Measurements from ENCODE around the gene FARS2.

DNA sequence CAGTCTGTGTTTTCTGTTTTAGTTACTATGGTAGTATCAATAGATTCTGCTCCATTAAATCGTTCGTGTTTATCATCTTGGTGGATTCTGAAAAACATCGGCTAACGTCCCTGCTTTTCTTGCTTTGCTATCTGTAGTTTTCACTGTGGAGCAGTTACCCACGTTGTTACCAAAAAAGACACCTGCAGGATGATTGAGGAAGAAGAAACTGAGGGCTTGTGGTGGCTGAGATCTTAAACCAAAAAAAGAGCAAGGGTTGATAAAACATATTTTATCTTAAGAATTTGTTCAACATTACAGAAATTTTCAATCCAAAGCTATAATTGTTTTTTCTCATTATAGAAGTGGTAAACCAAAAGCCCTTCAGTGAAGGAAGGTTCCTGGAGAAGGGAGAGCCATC lies 166.3 kb downstream of the FARS2 start:
- TF ChIP-seq, protein P1, sequence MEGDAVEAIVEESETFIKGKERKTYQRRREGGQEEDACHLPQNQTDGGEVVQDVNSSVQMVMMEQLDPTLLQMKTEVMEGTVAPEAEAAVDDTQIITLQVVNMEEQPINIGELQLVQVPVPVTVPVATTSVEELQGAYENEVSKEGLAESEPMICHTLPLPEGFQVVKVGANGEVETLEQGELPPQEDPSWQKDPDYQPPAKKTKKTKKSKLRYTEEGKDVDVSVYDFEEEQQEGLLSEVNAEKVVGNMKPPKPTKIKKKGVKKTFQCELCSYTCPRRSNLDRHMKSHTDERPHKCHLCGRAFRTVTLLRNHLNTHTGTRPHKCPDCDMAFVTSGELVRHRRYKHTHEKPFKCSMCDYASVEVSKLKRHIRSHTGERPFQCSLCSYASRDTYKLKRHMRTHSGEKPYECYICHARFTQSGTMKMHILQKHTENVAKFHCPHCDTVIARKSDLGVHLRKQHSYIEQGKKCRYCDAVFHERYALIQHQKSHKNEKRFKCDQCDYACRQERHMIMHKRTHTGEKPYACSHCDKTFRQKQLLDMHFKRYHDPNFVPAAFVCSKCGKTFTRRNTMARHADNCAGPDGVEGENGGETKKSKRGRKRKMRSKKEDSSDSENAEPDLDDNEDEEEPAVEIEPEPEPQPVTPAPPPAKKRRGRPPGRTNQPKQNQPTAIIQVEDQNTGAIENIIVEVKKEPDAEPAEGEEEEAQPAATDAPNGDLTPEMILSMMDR (IDR thresholded peaks at IDR 0.05): no peak
- TF ChIP-seq, protein P2, sequence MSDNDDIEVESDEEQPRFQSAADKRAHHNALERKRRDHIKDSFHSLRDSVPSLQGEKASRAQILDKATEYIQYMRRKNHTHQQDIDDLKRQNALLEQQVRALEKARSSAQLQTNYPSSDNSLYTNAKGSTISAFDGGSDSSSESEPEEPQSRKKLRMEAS (CRISPR knock-in tag; IDR thresholded peaks at IDR 0.05): no peak
- TF ChIP-seq ETV6 (CRISPR knock-in tag; IDR thresholded peaks at IDR 0.05) (no peak), ZNF121 (CRISPR knock-in tag; IDR thresholded peaks at IDR 0.05) (no peak), EMX1 (CRISPR knock-in tag; IDR thresholded peaks at IDR 0.05) (no peak)

All from WTC11 (cell line).